ENCODE measurements around the gene PLXDC1. TPM values are rescaled to one million over a fixed set of nuclear protein-coding genes. Genes with fewer than 3 reads are reported as not detected.
"Not testable (repeated sequence)": the region's sequence is repeated elsewhere in the genome, so short reads cannot be mapped to it uniquely, and the experiment has no call there.

PLXDC1 gene
- total RNA-seq, 1 donor from 2014 or later = under 0.01 TPM

DNA sequence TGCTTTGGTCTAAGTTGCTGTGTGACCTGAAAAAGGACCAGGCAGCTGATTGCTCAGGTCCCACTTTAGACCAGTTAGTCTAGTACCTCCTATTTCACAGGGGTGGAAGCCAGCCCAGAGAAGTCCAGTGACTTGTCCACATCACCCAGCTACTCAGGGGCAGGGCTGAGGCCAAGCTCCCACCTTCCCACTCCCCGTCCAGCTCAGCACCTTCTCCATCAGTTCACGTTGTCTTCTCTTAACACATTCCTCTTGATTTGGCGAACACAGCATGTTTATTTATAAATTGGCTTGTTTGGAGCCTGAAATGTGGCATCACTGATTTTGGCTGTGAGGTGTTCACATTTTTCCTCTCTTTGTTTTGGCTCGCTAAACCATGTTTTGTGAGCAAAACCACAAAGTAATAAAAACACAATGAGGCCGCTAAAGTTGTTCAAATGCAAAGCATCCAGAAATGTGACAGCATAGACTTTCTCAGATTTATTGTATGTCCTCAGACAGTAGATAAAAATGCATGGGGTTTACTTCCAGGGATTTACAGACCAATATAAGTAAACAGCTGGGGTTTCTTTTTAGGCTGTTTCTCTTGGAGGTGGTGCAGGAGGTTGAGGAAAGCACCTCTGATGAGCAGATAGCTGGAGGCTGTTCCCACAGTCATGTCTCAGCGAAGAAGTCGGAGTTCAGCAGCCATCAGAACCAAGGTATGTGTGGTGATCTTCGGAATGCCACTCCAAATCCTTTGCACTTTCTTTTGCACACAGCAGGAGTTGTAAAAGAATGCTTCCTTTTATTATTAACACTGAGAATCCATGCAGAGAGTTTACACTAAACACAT, 88.4 kb downstream of the PLXDC1 start:
- Histone ChIP-seq H3K4me3 (ENCODE audit: low read depth, low read length) (no peak overlapping the region), H3K27me3 (ENCODE audit: control insufficient read depth, insufficient read depth, low read length) (peaks cover 6% of the 10 kb centered on the region), H3K36me3 (ENCODE audit: control insufficient read depth, insufficient read depth, low read length) (no peaks in the 10 kb centered on the region)
- TF ChIP-seq, protein P1, sequence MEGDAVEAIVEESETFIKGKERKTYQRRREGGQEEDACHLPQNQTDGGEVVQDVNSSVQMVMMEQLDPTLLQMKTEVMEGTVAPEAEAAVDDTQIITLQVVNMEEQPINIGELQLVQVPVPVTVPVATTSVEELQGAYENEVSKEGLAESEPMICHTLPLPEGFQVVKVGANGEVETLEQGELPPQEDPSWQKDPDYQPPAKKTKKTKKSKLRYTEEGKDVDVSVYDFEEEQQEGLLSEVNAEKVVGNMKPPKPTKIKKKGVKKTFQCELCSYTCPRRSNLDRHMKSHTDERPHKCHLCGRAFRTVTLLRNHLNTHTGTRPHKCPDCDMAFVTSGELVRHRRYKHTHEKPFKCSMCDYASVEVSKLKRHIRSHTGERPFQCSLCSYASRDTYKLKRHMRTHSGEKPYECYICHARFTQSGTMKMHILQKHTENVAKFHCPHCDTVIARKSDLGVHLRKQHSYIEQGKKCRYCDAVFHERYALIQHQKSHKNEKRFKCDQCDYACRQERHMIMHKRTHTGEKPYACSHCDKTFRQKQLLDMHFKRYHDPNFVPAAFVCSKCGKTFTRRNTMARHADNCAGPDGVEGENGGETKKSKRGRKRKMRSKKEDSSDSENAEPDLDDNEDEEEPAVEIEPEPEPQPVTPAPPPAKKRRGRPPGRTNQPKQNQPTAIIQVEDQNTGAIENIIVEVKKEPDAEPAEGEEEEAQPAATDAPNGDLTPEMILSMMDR (IDR thresholded peaks at IDR 0.05; ENCODE audit: insufficient read depth, low read length, severe bottlenecking) = no peak
- DNase-seq (ENCODE audit: low read depth) = peak; percentile 38
- peak; percentile 76 for FAIRE-seq

DNA sequence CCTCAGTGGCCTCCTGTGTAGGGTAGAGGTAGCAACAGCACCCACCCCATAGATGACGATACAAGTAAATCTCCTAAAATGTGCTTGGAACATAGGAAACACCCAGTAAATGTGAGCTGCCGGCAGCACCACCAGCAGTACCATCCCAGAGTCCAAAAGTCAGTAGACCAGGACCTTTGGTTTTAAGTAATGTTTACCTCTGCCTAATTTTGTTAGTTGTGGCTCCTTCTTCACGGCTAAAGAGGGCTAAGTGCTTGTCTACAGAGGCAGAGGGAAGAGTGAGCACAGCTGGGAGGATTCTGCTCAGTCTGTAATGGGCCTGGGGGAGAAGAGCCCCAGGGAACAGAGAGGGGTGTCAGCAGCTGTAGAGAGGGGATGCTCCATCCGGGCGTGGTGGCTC, 92.9 kb downstream of the PLXDC1 start:
- Histone ChIP-seq H3K4me3 (ENCODE audit: low read depth, low read length) (no peak overlapping the region), H3K27me3 (ENCODE audit: control insufficient read depth, insufficient read depth, low read length) (peaks cover 3% of the 10 kb centered on the region), H3K36me3 (ENCODE audit: control insufficient read depth, insufficient read depth, low read length) (no peaks in the 10 kb centered on the region)
- TF ChIP-seq, protein P1 (IDR thresholded peaks at IDR 0.05; ENCODE audit: insufficient read depth, low read length, severe bottlenecking) = no peak
- DNase-seq (ENCODE audit: low read depth) = no peak
- no peak for FAIRE-seq

DNA sequence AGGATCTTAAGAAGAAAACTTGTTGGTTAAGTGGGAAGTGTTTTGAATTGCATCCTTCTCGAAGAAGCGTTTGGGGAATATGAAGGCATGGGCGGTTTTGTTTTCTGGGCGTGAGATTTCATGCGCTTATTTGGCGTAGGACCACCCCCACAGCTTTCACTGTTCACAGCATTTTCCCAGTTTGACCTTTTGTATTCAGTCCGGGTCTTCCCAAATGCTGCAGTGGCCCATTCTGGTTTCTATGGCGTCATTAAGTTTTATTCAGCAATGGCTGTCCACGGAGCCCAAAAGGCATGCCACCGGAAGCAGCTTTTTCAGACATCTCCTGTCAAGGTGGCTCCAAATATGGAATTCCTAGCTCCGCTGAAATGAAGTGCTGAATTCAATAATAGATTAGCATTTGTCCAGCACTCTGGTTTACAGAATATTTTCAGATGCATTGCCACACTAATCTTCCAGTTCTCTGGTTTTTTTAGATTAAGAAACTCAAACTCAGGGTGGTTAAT, 93.7 kb downstream of the PLXDC1 start:
- no peak overlapping the region for H3K4me3 ChIP-seq (ENCODE audit: low read depth, low read length)
- no peak for DNase-seq (ENCODE audit: low read depth)

DNA sequence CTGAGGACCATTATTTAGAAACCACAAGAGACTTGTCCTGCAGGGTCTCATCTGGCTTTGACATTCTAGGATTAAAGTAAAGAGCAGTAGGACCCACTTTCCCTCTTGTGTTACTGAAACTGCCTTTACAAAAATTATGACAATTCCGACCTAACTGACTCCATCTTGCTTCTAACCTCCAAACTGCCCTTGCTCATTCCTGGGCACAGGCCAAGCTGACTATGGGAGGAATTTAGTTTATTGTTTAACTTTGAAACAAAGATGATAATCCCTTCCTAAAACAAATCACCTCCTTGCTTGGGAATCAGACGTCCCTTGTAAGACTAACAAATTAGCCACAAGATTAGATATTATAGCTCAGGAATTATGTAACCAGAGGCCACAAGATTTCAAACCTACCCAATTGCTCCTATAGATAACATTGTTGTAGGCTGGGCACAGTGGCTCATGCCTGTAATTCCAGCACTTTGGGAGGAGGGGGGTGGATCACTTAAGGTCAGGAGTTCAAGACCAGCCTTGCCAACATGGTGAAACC, 97.3 kb downstream of the PLXDC1 start:
- TF ChIP-seq, protein P1 (IDR thresholded peaks at IDR 0.05; ENCODE audit: insufficient read depth, low read length, severe bottlenecking) = no peak
- no peaks in the 10 kb centered on the region for H3K36me3 ChIP-seq (ENCODE audit: control insufficient read depth, insufficient read depth, low read length)
- no peak for FAIRE-seq
- no peak overlapping the region for H3K4me3 ChIP-seq (ENCODE audit: low read depth, low read length)
- no peak for DNase-seq (ENCODE audit: low read depth)
- peaks cover 5% of the 10 kb centered on the region for H3K27me3 ChIP-seq (ENCODE audit: control insufficient read depth, insufficient read depth, low read length)

More for the DNA sequence above, 93.7 kb downstream of the PLXDC1 start:
- TF ChIP-seq, protein P1 (IDR thresholded peaks at IDR 0.05; ENCODE audit: insufficient read depth, low read length, severe bottlenecking) = no peak
- Histone ChIP-seq H3K27me3 (ENCODE audit: control insufficient read depth, insufficient read depth, low read length) (peaks cover 5% of the 10 kb centered on the region), H3K36me3 (ENCODE audit: control insufficient read depth, insufficient read depth, low read length) (no peaks in the 10 kb centered on the region)
- peak; percentile 36 for FAIRE-seq

DNA sequence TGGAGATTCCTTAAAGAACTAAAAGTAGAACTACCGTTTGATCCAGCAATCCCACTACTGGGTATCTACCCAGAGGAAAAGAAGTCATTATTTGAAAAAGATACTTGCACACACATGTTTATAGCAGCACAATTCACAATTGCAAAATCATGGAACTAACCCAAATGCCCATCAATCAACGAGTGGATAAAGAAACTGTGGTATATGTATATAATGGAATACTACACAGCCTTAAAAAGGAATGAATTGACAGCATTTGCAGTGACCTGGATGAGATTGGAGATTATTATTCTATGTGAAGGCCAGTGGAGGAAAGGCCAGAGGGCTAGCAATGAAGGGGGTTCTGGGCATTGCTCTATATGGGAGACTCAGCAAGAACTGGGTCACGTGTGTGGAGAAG, 99.0 kb downstream of the PLXDC1 start:
- FAIRE-seq; H3K36me3 ChIP-seq (ENCODE audit: control insufficient read depth, insufficient read depth, low read length): not testable (repeated sequence)

DNA sequence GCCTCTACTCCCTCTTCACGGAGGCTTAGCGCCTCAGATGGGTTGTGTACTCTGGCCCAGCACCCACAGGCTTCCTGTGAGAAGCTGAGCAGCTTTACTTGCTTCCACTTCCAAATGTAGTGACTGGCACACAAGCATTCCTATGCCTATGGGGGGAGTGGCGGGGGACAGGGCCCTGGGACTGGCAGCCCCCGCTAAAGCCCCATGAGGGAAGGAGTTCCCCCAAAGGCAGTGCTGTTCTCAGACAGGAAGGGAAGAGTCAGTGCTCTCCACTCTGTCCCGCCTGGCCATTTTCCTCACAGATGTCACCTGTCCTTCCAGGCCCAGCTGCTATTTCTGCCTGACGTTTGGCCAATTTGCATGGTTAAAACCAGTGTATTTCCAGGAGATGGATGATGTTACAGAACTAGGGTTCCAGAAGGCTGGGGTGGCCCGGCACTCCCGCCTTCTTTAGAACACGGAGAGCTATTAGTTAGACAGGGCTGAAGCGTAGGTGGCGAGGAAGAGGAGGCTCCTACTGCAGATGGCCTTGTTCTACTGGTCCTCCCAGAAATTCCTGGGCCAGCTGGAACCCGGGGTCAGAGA, 100.3 kb downstream of the PLXDC1 start:
- DNase-seq (ENCODE audit: low read depth) (no peak), FAIRE-seq (no peak)
- TF ChIP-seq, protein P1 (IDR thresholded peaks at IDR 0.05; ENCODE audit: insufficient read depth, low read length, severe bottlenecking) = no peak
- Histone ChIP-seq H3K27me3 (ENCODE audit: control insufficient read depth, insufficient read depth, low read length) (peaks cover 5% of the 10 kb centered on the region), H3K4me3 (ENCODE audit: low read depth, low read length) (no peak overlapping the region), H3K36me3 (ENCODE audit: control insufficient read depth, insufficient read depth, low read length) (no peaks in the 10 kb centered on the region)

More for the DNA sequence above, 99.0 kb downstream of the PLXDC1 start:
- H3K4me3 ChIP-seq (ENCODE audit: low read depth, low read length); DNase-seq (ENCODE audit: low read depth); H3K27me3 ChIP-seq (ENCODE audit: control insufficient read depth, insufficient read depth, low read length): not testable (repeated sequence)

All from bronchial epithelial cell (primary cell).